Common myeloid progenitor, CD34-positive (primary cell): ENCODE measurements around the gene ADSS1.

ENCODE experiments used
- CTCF ChIA-PET: fragments of 350-600 bp; sonication (Branson Sonifier 250); formaldehyde crosslinking; loops from one replicate; lab custom pipeline; 2021; ENCODE audit warnings: antibody characterized with exemption; lab: Charles Lee
- POLR2A ChIA-PET: fragments of 350-600 bp; sonication (Branson Sonifier 250); formaldehyde crosslinking; loops from one replicate; lab custom pipeline; 2021; ENCODE audit warnings: antibody characterized with exemption; lab: Charles Lee
- DNase-seq, 3 donors: peaks; one replicate each; pipeline versions ENCODE4 v3.0.0 to v3.0.0-alpha.2; 2013
- H3K27ac ChIP-seq, 2 experiments: 1 replicate in 1 of 2; 2 replicates in 1 of 2; pipeline ENCODE4 v1.7.0; 2013; ENCODE audit warnings: inconsistent platforms in 2 of 2, low read length in 2 of 2, mild to moderate bottlenecking in 2 of 2, low read depth in 1 of 2, moderate library complexity in 1 of 2; ENCODE audit not compliant: severe bottlenecking in 2 of 2, insufficient read depth in 1 of 2, poor library complexity in 1 of 2
- H3K27me3 ChIP-seq, 5 experiments: replicated peaks in 2 of 5; 1 replicate in 3 of 5; 2 replicates in 2 of 5; pipeline versions ENCODE4 v1.6.1 to v1.7.0; 2013; ENCODE audit warnings: low read length in 4 of 5, mild to moderate bottlenecking in 2 of 5, moderate library complexity in 2 of 5, inconsistent platforms in 1 of 5; ENCODE audit not compliant: insufficient read depth in 5 of 5, control insufficient read depth in 4 of 5
- H3K36me3 ChIP-seq, 4 experiments: 1 replicate in 2 of 4; 2 replicates in 2 of 4; pipeline versions ENCODE4 v1.6.1 to v1.7.0; 2013; ENCODE audit warnings: low read length in 3 of 4, control low read depth in 1 of 4, mild to moderate bottlenecking in 1 of 4; ENCODE audit not compliant: control insufficient read depth in 4 of 4, insufficient read depth in 4 of 4
- H3K4me1 ChIP-seq, 4 experiments: 1 replicate in 3 of 4; 2 replicates in 1 of 4; pipeline versions ENCODE4 v1.6.1 to v1.7.1; 2013; ENCODE audit warnings: low read length in 3 of 4, mild to moderate bottlenecking in 3 of 4, control low read depth in 1 of 4, inconsistent platforms in 1 of 4, moderate library complexity in 1 of 4; ENCODE audit not compliant: control insufficient read depth in 4 of 4, insufficient read depth in 4 of 4; ENCODE audit errors: control extremely low read depth in 1 of 4
- H3K4me3 ChIP-seq, 7 experiments: 1 replicate in 4 of 7; 2 replicates in 3 of 7; pipeline versions ENCODE4 v1.5.1 to v1.7.0; 2013; ENCODE audit warnings: mild to moderate bottlenecking in 7 of 7, low read length in 6 of 7, moderate library complexity in 6 of 7, inconsistent platforms in 2 of 7, low read depth in 2 of 7, control low read depth in 1 of 7; ENCODE audit not compliant: insufficient read depth in 4 of 7, control insufficient read depth in 1 of 7; ENCODE audit errors: extremely low read depth in 1 of 7
- H3K9me3 ChIP-seq, 5 experiments: 1 replicate in 4 of 5; 2 replicates in 1 of 5; pipeline versions ENCODE4 v1.6.1 to v1.7.1; 2013; ENCODE audit warnings: low read length in 4 of 5, mild to moderate bottlenecking in 2 of 5, inconsistent platforms in 1 of 5, low read depth in 1 of 5, moderate library complexity in 1 of 5; ENCODE audit not compliant: control insufficient read depth in 4 of 5, insufficient read depth in 2 of 5; ENCODE audit errors: control extremely low read depth in 1 of 5
- WGBS: methylation state at CpG from one replicate; pipeline ENCODE4 v1.1.5; 2013; ENCODE audit not compliant: insufficient coverage; 5-methylcytosine and 5-hydroxymethylcytosine counted together

ADSS1 gene

GRCh38 chr14:104786091-104786586 is 62.1 kb downstream of the ADSS1 start:
- ChIA-PET POLR2A (no interaction called here), CTCF (interaction anchor here (1.2 to 1.9 kb wide), 4 partner anchors 8 to 40 kb away, joined by 3 to 7 read pairs (median 4); no protein-coding TSS in a partner anchor)
- H3K27me3 ChIP-seq = no peaks in the 10 kb centered on the region
- H3K27ac ChIP-seq = no peak overlapping the region
- peak overlapping the region in 1 of 7 experiments; percentile 28 for H3K4me3 ChIP-seq
- WGBS = 21% methylated on average over 8 of the region's 14 CpGs
- H3K9me3 ChIP-seq = no peaks in the 10 kb centered on the region
- H3K36me3 ChIP-seq = peaks cover 1 to 64% (median 17%) of the 10 kb centered on the region in 4 experiments
- peaks cover 0 to 53% (median 32%) of the 10 kb centered on the region in 4 experiments for H3K4me1 ChIP-seq
- DNase-seq = peak; percentile 36 to 74 (median 59)

- Histone ChIP-seq H3K4me3 (peak overlapping the region in 2 of 7 experiments; percentile 28 to 45), H3K27ac (peak overlapping the region in 1 of 2 experiments; percentile 34), H3K36me3 (peaks cover 3 to 70% (median 24%) of the 10 kb centered on the region in 4 experiments), H3K9me3 (no peaks in the 10 kb centered on the region), H3K27me3 (no peaks in the 10 kb centered on the region), H3K4me1 (peaks cover 0 to 53% (median 32%) of the 10 kb centered on the region in 4 experiments)
- ChIA-PET POLR2A (interaction anchor here (1.0 kb wide), 1 partner anchor 11 kb away, joined by 3 read pairs; no protein-coding TSS in a partner anchor), CTCF (interaction anchor here (1.0 to 1.9 kb wide), 8 partner anchors 9 to 39 kb away, joined by 3 to 8 read pairs (median 4); no protein-coding TSS in a partner anchor)
- WGBS = 78% methylated on average over 19 of the region's 30 CpGs
- DNase-seq = no peak
Observed at GRCh38 chr14:104786726-104787675, 63.0 kb downstream of the ADSS1 start.

DNA sequence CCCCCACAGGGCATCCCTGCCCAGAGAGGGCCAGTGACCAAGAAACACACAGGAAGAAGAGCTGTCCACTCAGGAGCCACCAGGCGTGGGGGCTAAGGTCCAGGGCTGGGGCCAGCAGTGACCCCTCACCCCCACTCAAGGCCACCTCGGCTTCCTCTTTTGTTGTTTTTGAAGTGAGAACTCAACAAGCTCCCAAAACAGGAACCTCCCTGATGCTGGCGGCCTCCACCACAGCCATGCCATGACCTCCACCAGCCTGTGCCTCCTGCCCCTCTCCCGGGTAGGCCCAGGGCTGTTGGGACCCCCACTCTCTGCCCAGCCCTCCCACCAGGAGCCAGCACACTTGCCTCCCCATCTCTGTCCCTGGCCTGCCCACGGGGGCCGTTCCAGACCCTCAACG is 63.7 kb downstream of the ADSS1 start:
- 75% methylated on average over 6 of the region's 7 CpGs for WGBS
- Histone ChIP-seq H3K9me3 (no peaks in the 10 kb centered on the region), H3K4me3 (peak overlapping the region in 1 of 7 experiments; percentile 42), H3K27me3 (no peaks in the 10 kb centered on the region), H3K4me1 (peaks cover 0 to 53% (median 32%) of the 10 kb centered on the region in 4 experiments), H3K27ac (peak overlapping the region in 1 of 2 experiments; percentile 34), H3K36me3 (peaks cover 3 to 74% (median 23%) of the 10 kb centered on the region in 4 experiments)
- ChIA-PET CTCF (interaction anchor here (1.0 to 1.9 kb wide), 8 partner anchors 10 to 38 kb away, joined by 3 to 8 read pairs (median 4); no protein-coding TSS in a partner anchor), POLR2A (interaction anchor here (1.0 kb wide), 1 partner anchor 10 kb away, joined by 3 read pairs; no protein-coding TSS in a partner anchor)
- peak in 2 of 3 donors; percentile 72 to 78 for DNase-seq

GRCh38 chr14:104788161-104788818 is 64.3 kb downstream of the ADSS1 start:
- POLR2A ChIA-PET = interaction anchor here (1.0 kb wide), 1 partner anchor 9 kb away, joined by 3 read pairs; no protein-coding TSS in a partner anchor
- no peaks in the 10 kb centered on the region for H3K9me3 ChIP-seq
- peaks cover 0 to 58% (median 36%) of the 10 kb centered on the region in 4 experiments for H3K4me1 ChIP-seq
- peaks cover 3 to 75% (median 23%) of the 10 kb centered on the region in 4 experiments for H3K36me3 ChIP-seq
- 91% methylated on average over 13 of the region's 14 CpGs for WGBS
- H3K4me3 ChIP-seq = no peak overlapping the region
- DNase-seq = no peak
- peak overlapping the region in 1 of 2 experiments; percentile 34 for H3K27ac ChIP-seq
- H3K27me3 ChIP-seq = no peaks in the 10 kb centered on the region
- CTCF ChIA-PET = interaction anchor here (1.0 to 1.9 kb wide), 5 partner anchors 17 to 37 kb away, joined by 4 to 8 read pairs (median 6); no protein-coding TSS in a partner anchor

- Histone ChIP-seq H3K36me3 (peaks cover 3 to 75% (median 21%) of the 10 kb centered on the region in 4 experiments), H3K4me1 (peaks cover 0 to 64% (median 43%) of the 10 kb centered on the region in 4 experiments), H3K27me3 (no peaks in the 10 kb centered on the region), H3K9me3 (no peaks in the 10 kb centered on the region), H3K4me3 (no peak overlapping the region), H3K27ac (no peak overlapping the region)
- WGBS = 96% methylated on average over 39 of the region's 39 CpGs
- CTCF ChIA-PET = interaction anchor here (0.7 to 1.8 kb wide), 3 partner anchors 19 to 20 kb away, joined by 3 to 8 read pairs (median 4); no protein-coding TSS in a partner anchor
- POLR2A ChIA-PET = interaction anchor here (0.6 kb wide), 1 partner anchor 23 kb away, joined by 3 read pairs; no protein-coding TSS in a partner anchor
- DNase-seq = no peak
Observed at GRCh38 chr14:104788873-104789663, 65.0 kb downstream of the ADSS1 start.
